Bronchus fibroblast of lung (primary cell): ENCODE data around the gene PIGO. TPM values are rescaled to one million over a fixed set of nuclear protein-coding genes. Genes with fewer than 3 reads are reported as not detected.

Experiments used
- total RNA-seq: library from RNA; depleted of rRNA; stranded (reverse); fragments of >200 nt; gene quantifications from 2 replicates; pipeline ENCODE4 v1.2.3, GENCODE V29; 2015

The PIGO gene
- total RNA-seq = 22.4 and 26.3 TPM in 2 replicates

DNA sequence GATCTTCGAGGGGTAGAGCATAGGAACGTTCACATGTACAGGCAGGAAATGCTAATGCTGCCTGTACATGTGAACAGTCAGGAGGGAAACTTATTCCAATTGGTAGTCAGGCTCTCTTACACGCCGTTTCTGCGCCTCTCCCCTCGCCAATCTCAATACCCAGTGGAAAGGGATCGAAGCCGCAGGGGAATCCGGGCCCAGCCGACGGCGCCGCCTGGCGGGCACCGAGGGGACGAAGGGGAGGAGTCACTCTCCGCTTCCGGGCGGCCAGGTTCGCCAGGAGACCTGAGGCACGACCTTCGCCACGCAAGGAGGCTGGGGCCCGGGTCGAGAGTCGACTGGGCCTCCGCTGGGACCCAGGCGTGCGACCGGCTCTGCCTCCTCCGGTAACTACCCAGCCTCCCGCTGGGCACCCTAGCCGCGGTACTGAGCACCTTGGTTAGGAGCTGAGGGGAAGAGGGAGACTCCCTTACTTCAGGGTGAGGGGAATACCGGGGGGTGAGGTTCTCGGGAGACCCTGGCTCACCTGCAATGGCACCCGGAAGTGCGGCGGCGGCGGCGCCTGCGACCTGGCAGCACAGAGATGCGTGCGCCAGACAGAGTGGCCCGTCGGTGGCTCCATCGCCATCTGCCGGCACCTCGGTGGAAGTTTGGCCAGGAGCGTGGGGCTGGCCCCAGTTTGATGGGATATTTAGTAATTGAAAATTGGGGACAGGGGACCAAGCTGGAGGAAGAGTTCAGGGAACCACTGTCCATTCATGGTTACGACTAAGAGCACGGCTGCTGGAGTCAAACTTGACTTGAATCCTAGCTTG, at the start of gene PIGO:
PIGO (minus strand) TSS at position 557 of the 815 bp plus-strand sequence. CDS start 1,026 bp downstream, outside the sequence.

DNA sequence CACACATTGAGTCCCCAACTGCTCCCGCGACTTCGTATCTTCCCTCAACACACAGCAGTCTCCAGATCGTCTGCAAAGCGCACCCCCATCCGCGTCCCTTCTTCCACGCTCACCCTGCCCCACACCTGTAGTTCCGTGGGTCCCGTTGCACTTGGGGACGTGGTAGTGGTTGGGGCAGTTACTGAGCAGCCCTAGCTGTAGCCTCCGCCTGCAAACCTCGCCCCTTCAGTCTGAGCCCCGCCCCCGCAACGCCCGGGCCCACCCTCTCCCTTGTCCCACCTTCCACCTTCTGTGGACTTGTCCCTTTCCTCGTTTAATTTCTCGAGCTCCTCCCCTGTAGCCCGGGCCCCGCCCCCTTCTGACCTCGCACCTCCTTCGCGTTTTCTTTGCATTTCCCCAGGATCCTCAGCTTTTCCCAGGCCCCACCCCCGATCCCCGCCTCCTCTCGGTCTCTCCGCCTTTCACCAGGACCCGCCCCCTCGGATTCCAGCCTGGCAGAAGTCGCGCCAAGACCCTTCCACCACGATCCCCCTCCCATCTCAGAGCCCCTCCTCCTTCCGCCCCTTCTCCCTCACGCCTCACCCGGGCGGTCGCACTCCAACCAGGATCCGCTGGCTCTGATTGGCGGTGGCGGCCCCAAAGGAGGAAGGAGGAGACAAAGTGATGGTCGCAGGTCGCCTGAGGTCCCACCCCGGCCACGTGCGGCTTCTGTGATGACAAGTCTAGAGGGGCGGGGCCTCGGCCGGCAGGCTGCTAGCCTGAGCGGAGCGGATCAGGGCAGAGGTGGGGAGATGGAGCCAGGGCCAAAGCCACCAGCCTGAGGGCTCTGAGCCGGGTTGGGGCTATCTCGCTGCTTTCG, 19.5 kb upstream of the PIGO start, which contains the start of gene ATOSB:
ATOSB (minus strand) TSS at position 183 of the 859 bp plus-strand sequence. CDS start 7,588 bp downstream, outside the sequence.

DNA sequence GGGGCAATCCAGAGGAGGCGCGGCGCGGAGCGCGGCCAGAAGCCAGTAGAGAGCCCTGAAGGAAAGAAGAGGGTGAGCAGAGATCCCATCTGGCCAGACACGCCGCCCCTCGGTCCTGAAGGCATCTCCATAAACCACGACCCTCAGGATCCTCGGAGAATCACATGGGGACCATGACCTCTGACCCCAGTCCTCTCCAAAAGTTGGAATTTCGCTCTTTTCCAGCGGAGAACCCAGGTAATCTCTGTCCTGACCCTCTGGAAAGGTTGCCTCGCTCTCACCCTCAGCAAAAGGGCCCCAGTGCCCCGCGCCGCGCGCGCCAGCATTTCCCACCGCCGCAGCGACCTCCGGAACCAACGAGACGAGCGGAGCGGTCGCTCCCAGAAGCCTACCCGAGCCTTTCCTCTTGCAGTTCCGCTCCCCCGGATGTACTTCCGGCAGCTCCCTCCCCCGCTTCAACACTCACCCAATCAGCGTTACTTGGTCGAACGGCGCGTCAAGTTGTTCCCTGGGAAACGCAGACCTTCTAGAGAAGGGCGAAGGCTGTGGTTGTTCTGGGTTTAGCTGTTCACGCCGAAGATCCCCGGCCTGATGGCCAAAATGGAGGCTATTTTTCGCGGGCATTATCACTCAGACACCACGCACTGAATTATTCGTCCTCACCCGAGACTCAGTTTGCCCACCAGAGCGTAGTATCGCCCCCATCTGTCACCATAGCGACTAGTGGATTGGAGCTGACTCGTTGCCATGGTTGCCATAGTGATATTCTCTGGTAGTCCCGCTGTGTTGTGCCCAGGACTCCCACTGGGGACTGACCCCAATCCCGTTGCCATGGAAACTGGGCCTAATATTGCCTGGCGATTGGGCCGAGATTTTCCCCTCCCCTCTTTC, 6.6 kb upstream of the PIGO start, which contains the start of gene STOML2:
STOML2 (minus strand) TSS at position 363 of the 891 bp plus-strand sequence; CDS start at position 326, 37 bp downstream.

DNA sequence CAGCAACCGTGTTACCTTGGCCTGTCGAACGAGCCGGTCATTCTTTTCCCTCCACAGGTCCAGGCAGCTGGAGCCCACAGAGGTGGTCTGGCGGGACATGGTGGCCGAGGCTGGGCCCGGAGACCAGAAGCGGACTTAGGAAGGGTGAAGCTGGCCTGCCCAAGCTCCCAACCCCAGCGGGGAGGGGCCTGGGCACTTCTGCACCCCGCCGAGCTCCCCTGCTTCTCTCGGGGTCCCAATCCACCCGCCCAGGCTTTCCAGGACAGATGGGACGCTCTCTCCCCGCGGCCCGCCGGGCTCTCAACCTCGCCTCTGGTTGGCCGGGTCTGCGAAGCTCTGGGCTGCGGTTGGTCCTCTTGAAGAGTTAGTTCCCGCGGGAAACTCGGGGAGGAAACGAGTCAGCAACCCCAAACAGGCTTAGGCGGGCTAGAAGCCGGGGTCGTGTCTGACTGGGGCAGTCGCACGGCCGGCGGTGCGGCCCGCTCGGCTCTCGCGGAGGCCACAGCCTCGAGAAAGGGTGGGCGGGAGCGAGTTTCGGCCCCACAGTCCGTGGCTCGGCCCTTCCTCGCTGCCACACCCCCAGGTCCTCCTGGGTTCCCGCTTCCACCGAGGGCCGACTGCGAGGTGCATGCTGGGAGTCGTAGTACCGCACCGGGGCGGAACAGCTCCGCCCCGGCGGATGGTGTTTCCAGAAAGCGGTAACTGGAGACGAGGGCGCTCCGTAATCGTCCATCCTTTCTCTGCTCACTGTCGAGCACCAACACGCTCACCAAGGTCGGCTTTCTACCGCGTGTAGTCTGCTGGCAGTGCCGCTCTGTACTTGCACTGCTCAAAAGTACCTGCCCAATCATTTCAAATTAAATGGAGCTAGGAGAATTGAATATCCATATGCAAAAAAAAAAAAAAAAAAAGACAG, 16.7 kb downstream of the PIGO start, which contains the start of gene FANCG:
FANCG (minus strand) TSS at position 517 of the 916 bp plus-strand sequence; CDS start at position 99, 418 bp downstream.

DNA sequence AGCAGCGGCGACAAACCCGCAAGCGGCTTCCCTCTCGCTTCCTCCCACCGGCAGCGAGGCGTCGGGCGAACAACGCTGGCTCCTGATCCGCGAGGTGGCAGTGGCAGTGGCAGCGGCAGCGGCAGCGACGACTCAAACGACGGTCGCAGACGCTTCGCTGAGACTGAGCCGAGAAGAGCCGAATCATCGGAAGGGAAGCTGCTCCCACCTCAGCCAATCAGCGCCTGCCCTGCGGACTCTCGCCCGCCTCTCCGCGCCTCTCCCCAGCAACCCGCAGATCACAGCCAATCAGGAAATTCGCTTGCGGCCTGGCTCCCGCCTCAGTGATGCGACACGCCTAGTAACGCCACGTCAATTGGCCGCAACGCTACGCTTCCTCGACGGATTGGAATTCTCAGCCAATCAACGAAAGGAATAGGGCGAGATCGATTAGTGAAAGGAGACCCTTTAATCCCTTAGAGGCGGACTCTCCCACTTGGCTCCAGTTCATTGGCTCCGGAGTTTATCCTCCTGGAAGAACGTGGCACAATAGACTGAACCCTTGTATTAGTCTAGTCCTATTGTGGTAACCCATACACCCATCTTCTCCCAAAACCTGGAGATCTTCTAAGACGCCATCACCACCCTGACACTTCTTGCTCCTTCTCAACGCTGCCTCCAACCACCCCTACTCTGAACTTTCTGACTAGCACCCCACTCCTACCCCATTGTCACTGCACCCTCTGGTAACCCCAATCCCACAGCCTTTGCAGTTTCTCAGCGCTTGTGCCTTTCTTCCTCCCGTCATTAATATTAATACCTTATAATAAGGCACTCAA, 23.7 kb downstream of the PIGO start, which contains the start of gene VCP:
VCP (minus strand) TSS at position 165 of the 818 bp plus-strand sequence. CDS start 272 bp downstream, outside the sequence.

Other genes with a start within 250 kb of the PIGO start
- gene PHF24, start 138.3 kb downstream of the PIGO start, total RNA-seq = 0.17 and 0.74 TPM in 2 replicates
- 11.1 and 12.9 TPM in 2 replicates for gene DNAJB5, start 106.8 kb downstream of the PIGO start, total RNA-seq
- 266 and 279 TPM in 2 replicates for gene VCP, start 24.0 kb downstream of the PIGO start, total RNA-seq
- gene FANCG, start 16.6 kb downstream of the PIGO start, total RNA-seq = 47.9 and 48.5 TPM in 2 replicates
- gene STOML2, start 6.5 kb upstream of the PIGO start, total RNA-seq = 225 and 245 TPM in 2 replicates
- 11.3 and 15.8 TPM in 2 replicates for gene ATOSB, start 19.3 kb upstream of the PIGO start, total RNA-seq
- gene UNC13B, start 65.4 kb upstream of the PIGO start, total RNA-seq = 11.1 and 11.3 TPM in 2 replicates